Measurements from ENCODE around the gene VPS26C.

VPS26C gene

GRCh38 chr21:37208056-37208721, 58.9 kb downstream of the VPS26C start:
- Histone ChIP-seq H3K27ac (ENCODE audit: insufficient read depth in 1 of 2, low read depth in 1 of 2, low read length in 2 of 2, poor library complexity in 1 of 2, severe bottlenecking in 2 of 2) (peak overlapping the region in 1 of 2 experiments; percentile 65), H3K4me3 (ENCODE audit: control insufficient read depth in 1 of 7, extremely low read depth in 1 of 7, insufficient read depth in 4 of 7, low read depth in 2 of 7, low read length in 6 of 7) (peak overlapping the region in 4 of 7 experiments; percentile 7 to 61 (median 40)), H3K36me3 (ENCODE audit: control insufficient read depth in 4 of 4, insufficient read depth in 4 of 4, low read length in 3 of 4) (peaks cover 0 to 8% (median 2%) of the 10 kb centered on the region in 4 experiments), H3K27me3 (replicated peaks in 2 of 5; ENCODE audit: control insufficient read depth in 4 of 5, insufficient read depth in 5 of 5, low read length in 4 of 5) (no peaks in the 10 kb centered on the region), H3K4me1 (ENCODE audit: control extremely low read depth in 1 of 4, control insufficient read depth in 4 of 4, insufficient read depth in 4 of 4, low read length in 3 of 4) (peaks cover 0 to 26% (median 14%) of the 10 kb centered on the region in 4 experiments), H3K9me3 (ENCODE audit: control extremely low read depth in 1 of 5, control insufficient read depth in 4 of 5, insufficient read depth in 2 of 5, low read depth in 1 of 5, low read length in 4 of 5) (peaks cover 0 to 10% (median 0%) of the 10 kb centered on the region in 5 experiments)
- ChIA-PET POLR2A (interaction anchor here (0.6 kb wide), 1 partner anchor 243 kb away, joined by 4 read pairs; no protein-coding TSS in a partner anchor), CTCF (interaction anchor here (0.8 to 3.0 kb wide), 4 partner anchors 9 to 255 kb away, joined by 3 to 16 read pairs (median 3); no protein-coding TSS in a partner anchor)
- peak; percentile 70 to 93 (median 88) for DNase-seq
- 10% methylated on average over 11 of the region's 15 CpGs for WGBS (ENCODE audit: insufficient coverage)

GRCh38 chr21:37207441-37208009, 59.6 kb downstream of the VPS26C start:
- peak overlapping the region in 4 of 7 experiments; percentile 6 to 61 (median 20) for H3K4me3 ChIP-seq (ENCODE audit: control insufficient read depth in 1 of 7, extremely low read depth in 1 of 7, insufficient read depth in 4 of 7, low read depth in 2 of 7, low read length in 6 of 7)

GRCh38 chr21:37206496-37206895, 60.6 kb downstream of the VPS26C start:
- Histone ChIP-seq H3K36me3 (ENCODE audit: control insufficient read depth in 4 of 4, insufficient read depth in 4 of 4, low read length in 3 of 4) (peaks cover 8 to 23% (median 12%) of the 10 kb centered on the region in 4 experiments), H3K4me1 (ENCODE audit: control extremely low read depth in 1 of 4, control insufficient read depth in 4 of 4, insufficient read depth in 4 of 4, low read length in 3 of 4) (peaks cover 0 to 26% (median 14%) of the 10 kb centered on the region in 4 experiments), H3K27ac (ENCODE audit: insufficient read depth in 1 of 2, low read depth in 1 of 2, low read length in 2 of 2, poor library complexity in 1 of 2, severe bottlenecking in 2 of 2) (no peak overlapping the region), H3K9me3 (ENCODE audit: control extremely low read depth in 1 of 5, control insufficient read depth in 4 of 5, insufficient read depth in 2 of 5, low read depth in 1 of 5, low read length in 4 of 5) (peaks cover 0 to 10% (median 0%) of the 10 kb centered on the region in 5 experiments), H3K27me3 (replicated peaks in 2 of 5; ENCODE audit: control insufficient read depth in 4 of 5, insufficient read depth in 5 of 5, low read length in 4 of 5) (no peaks in the 10 kb centered on the region), H3K4me3 (ENCODE audit: control insufficient read depth in 1 of 7, extremely low read depth in 1 of 7, insufficient read depth in 4 of 7, low read depth in 2 of 7, low read length in 6 of 7) (no peak overlapping the region)
- ChIA-PET POLR2A (no interaction called here), CTCF (no interaction called here)
- WGBS (ENCODE audit: insufficient coverage): 85% methylated on average over 6 of the region's 7 CpGs
- no peak for DNase-seq

More at GRCh38 chr21:37207441-37208009, 59.6 kb downstream of the VPS26C start:
- H3K36me3 ChIP-seq (ENCODE audit: control insufficient read depth in 4 of 4, insufficient read depth in 4 of 4, low read length in 3 of 4): peaks cover 3 to 14% (median 8%) of the 10 kb centered on the region in 4 experiments
- peak in 2 of 3 donors; percentile 4 to 71 for DNase-seq
- no peaks in the 10 kb centered on the region for H3K27me3 ChIP-seq (replicated peaks in 2 of 5; ENCODE audit: control insufficient read depth in 4 of 5, insufficient read depth in 5 of 5, low read length in 4 of 5)
- peaks cover 0 to 10% (median 0%) of the 10 kb centered on the region in 5 experiments for H3K9me3 ChIP-seq (ENCODE audit: control extremely low read depth in 1 of 5, control insufficient read depth in 4 of 5, insufficient read depth in 2 of 5, low read depth in 1 of 5, low read length in 4 of 5)
- WGBS (ENCODE audit: insufficient coverage): 56% methylated on average over 5 of the region's 6 CpGs
- H3K27ac ChIP-seq (ENCODE audit: insufficient read depth in 1 of 2, low read depth in 1 of 2, low read length in 2 of 2, poor library complexity in 1 of 2, severe bottlenecking in 2 of 2): peak overlapping the region in 1 of 2 experiments; percentile 65
- peaks cover 0 to 26% (median 14%) of the 10 kb centered on the region in 4 experiments for H3K4me1 ChIP-seq (ENCODE audit: control extremely low read depth in 1 of 4, control insufficient read depth in 4 of 4, insufficient read depth in 4 of 4, low read length in 3 of 4)
- CTCF ChIA-PET: interaction anchor here (0.8 to 3.0 kb wide), 4 partner anchors 9 to 256 kb away, joined by 3 to 16 read pairs (median 3); no protein-coding TSS in a partner anchor
- POLR2A ChIA-PET: interaction anchor here (0.6 kb wide), 1 partner anchor 244 kb away, joined by 4 read pairs; no protein-coding TSS in a partner anchor

- H3K36me3 ChIP-seq (ENCODE audit: control insufficient read depth in 4 of 4, insufficient read depth in 4 of 4, low read length in 3 of 4): peaks cover 20 to 42% (median 27%) of the 10 kb centered on the region in 4 experiments
- whole genome bisulfite sequencing (ENCODE audit: insufficient coverage): 73% methylated on average over 7 of the region's 7 CpGs
- no peak for DNase-seq
- peaks cover 0 to under 1% (median 0%) of the 10 kb centered on the region in 5 experiments for H3K9me3 ChIP-seq (ENCODE audit: control extremely low read depth in 1 of 5, control insufficient read depth in 4 of 5, insufficient read depth in 2 of 5, low read depth in 1 of 5, low read length in 4 of 5)
- CTCF ChIA-PET: interaction anchor here (0.7 kb wide), 1 partner anchor 51 kb away, joined by 3 read pairs; no protein-coding TSS in a partner anchor
- no peak overlapping the region for H3K4me3 ChIP-seq (ENCODE audit: control insufficient read depth in 1 of 7, extremely low read depth in 1 of 7, insufficient read depth in 4 of 7, low read depth in 2 of 7, low read length in 6 of 7)
- POLR2A ChIA-PET: no interaction called here
- peaks cover 0 to 23% (median 14%) of the 10 kb centered on the region in 4 experiments for H3K4me1 ChIP-seq (ENCODE audit: control extremely low read depth in 1 of 4, control insufficient read depth in 4 of 4, insufficient read depth in 4 of 4, low read length in 3 of 4)
- no peak overlapping the region for H3K27ac ChIP-seq (ENCODE audit: insufficient read depth in 1 of 2, low read depth in 1 of 2, low read length in 2 of 2, poor library complexity in 1 of 2, severe bottlenecking in 2 of 2)
- H3K27me3 ChIP-seq (replicated peaks in 2 of 5; ENCODE audit: control insufficient read depth in 4 of 5, insufficient read depth in 5 of 5, low read length in 4 of 5): no peaks in the 10 kb centered on the region
Measured at GRCh38 chr21:37204580-37204979, 62.6 kb downstream of the VPS26C start.

- DNase-seq: no peak
- WGBS (ENCODE audit: insufficient coverage): 97% methylated on average over 7 of the region's 14 CpGs
- H3K4me3 ChIP-seq (ENCODE audit: control insufficient read depth in 1 of 7, extremely low read depth in 1 of 7, insufficient read depth in 4 of 7, low read depth in 2 of 7, low read length in 6 of 7): no peak overlapping the region
- H3K36me3 ChIP-seq (ENCODE audit: control insufficient read depth in 4 of 4, insufficient read depth in 4 of 4, low read length in 3 of 4): peaks cover 20 to 58% (median 40%) of the 10 kb centered on the region in 4 experiments
- no peak overlapping the region for H3K27ac ChIP-seq (ENCODE audit: insufficient read depth in 1 of 2, low read depth in 1 of 2, low read length in 2 of 2, poor library complexity in 1 of 2, severe bottlenecking in 2 of 2)
- ChIA-PET CTCF (interaction anchor here (1.6 kb wide), 1 partner anchor 15 kb away, joined by 3 read pairs; no protein-coding TSS in a partner anchor), POLR2A (no interaction called here)
- H3K9me3 ChIP-seq (ENCODE audit: control extremely low read depth in 1 of 5, control insufficient read depth in 4 of 5, insufficient read depth in 2 of 5, low read depth in 1 of 5, low read length in 4 of 5): no peaks in the 10 kb centered on the region
- no peaks in the 10 kb centered on the region for H3K27me3 ChIP-seq (replicated peaks in 2 of 5; ENCODE audit: control insufficient read depth in 4 of 5, insufficient read depth in 5 of 5, low read length in 4 of 5)
- peaks cover 0 to 12% (median 6%) of the 10 kb centered on the region in 4 experiments for H3K4me1 ChIP-seq (ENCODE audit: control extremely low read depth in 1 of 4, control insufficient read depth in 4 of 4, insufficient read depth in 4 of 4, low read length in 3 of 4)
Measured at GRCh38 chr21:37202221-37203110, 64.7 kb downstream of the VPS26C start.

- Histone ChIP-seq H3K9me3 (ENCODE audit: control extremely low read depth in 1 of 5, control insufficient read depth in 4 of 5, insufficient read depth in 2 of 5, low read depth in 1 of 5, low read length in 4 of 5) (no peaks in the 10 kb centered on the region), H3K4me3 (ENCODE audit: control insufficient read depth in 1 of 7, extremely low read depth in 1 of 7, insufficient read depth in 4 of 7, low read depth in 2 of 7, low read length in 6 of 7) (no peak overlapping the region), H3K4me1 (ENCODE audit: control extremely low read depth in 1 of 4, control insufficient read depth in 4 of 4, insufficient read depth in 4 of 4, low read length in 3 of 4) (no peaks in the 10 kb centered on the region), H3K27ac (ENCODE audit: insufficient read depth in 1 of 2, low read depth in 1 of 2, low read length in 2 of 2, poor library complexity in 1 of 2, severe bottlenecking in 2 of 2) (no peak overlapping the region), H3K27me3 (replicated peaks in 2 of 5; ENCODE audit: control insufficient read depth in 4 of 5, insufficient read depth in 5 of 5, low read length in 4 of 5) (no peaks in the 10 kb centered on the region), H3K36me3 (ENCODE audit: control insufficient read depth in 4 of 4, insufficient read depth in 4 of 4, low read length in 3 of 4) (peaks cover 20 to 69% (median 47%) of the 10 kb centered on the region in 4 experiments)
- ChIA-PET CTCF (interaction anchor here (1.6 kb wide), 1 partner anchor 17 kb away, joined by 3 read pairs; no protein-coding TSS in a partner anchor), POLR2A (no interaction called here)
- over 99% methylated on average over 15 of the region's 16 CpGs for WGBS (ENCODE audit: insufficient coverage)
- DNase-seq: no peak
Measured at GRCh38 chr21:37200641-37201480, 66.3 kb downstream of the VPS26C start.

Data from common myeloid progenitor, CD34-positive (primary cell).